Nephron (organoid): ENCODE results near the gene MED29.
A peak's percentile ranks its signal among the peaks of the same experiment; 100 is the strongest.

ENCODE experiments used
- H3K27ac Mint-ChIP-seq, 3 experiments: 2 replicates each; pipeline ENCODE4 v1.8.0; 2020; ENCODE audit warnings: mixed read lengths in 3 of 3, mild to moderate bottlenecking in 2 of 3, moderate library complexity in 1 of 3
- H3K27me3 Mint-ChIP-seq: 2 replicates; pipeline ENCODE4 v1.8.0; 2021; ENCODE audit warnings: low read depth, mild to moderate bottlenecking, moderate library complexity, mixed read lengths
- H3K36me3 Mint-ChIP-seq: 2 replicates; pipeline ENCODE4 v1.8.0; 2020; ENCODE audit warnings: low read depth, mixed read lengths
- H3K4me1 Mint-ChIP-seq: 2 replicates; pipeline ENCODE4 v1.8.0; 2020; ENCODE audit warnings: mixed read lengths
- H3K4me3 Mint-ChIP-seq, 3 experiments: 2 replicates each; pipeline ENCODE4 v1.8.0; 2020; ENCODE audit warnings: mild to moderate bottlenecking in 3 of 3, mixed read lengths in 3 of 3, moderate library complexity in 2 of 3
- H3K9me3 Mint-ChIP-seq: 2 replicates; pipeline ENCODE4 v1.8.0; 2020; ENCODE audit warnings: mixed read lengths
- CTCF ChIP-seq, 3 experiments: fragments of 200-600 bp; sonication (generic); IDR thresholded peaks; one replicate each; pipeline ENCODE4 v1.5.0; 2021; ENCODE audit warnings: antibody characterized with exemption in 3 of 3; ENCODE audit not compliant: unreplicated experiment in 3 of 3

MED29 gene

GRCh38 chr19:39397360-39398296 lies 6.5 kb downstream of the MED29 start:
- H3K4me1 Mint-ChIP-seq: peaks cover 17% of the 10 kb centered on the region
- TF ChIP-seq CTCF (IDR thresholded peaks at IDR 0.05; ENCODE audit: unreplicated experiment in 3 of 3): peak; percentile 87 to 91 (median 90)
- H3K27ac Mint-ChIP-seq: peak overlapping the region; percentile 6 to 83 (median 77)
- H3K4me3 Mint-ChIP-seq: peak overlapping the region; percentile 5 to 24 (median 7)
- H3K9me3 Mint-ChIP-seq: no peaks in the 10 kb centered on the region
- no peaks in the 10 kb centered on the region for H3K27me3 Mint-ChIP-seq
- H3K36me3 Mint-ChIP-seq: peaks cover 26% of the 10 kb centered on the region

- H3K27me3 Mint-ChIP-seq: no peaks in the 10 kb centered on the region
- H3K36me3 Mint-ChIP-seq: peaks cover 25% of the 10 kb centered on the region
- H3K27ac Mint-ChIP-seq: peak overlapping the region; percentile 6 to 83 (median 77)
- TF ChIP-seq CTCF (IDR thresholded peaks at IDR 0.05; ENCODE audit: unreplicated experiment in 3 of 3): no peak
- H3K9me3 Mint-ChIP-seq: no peaks in the 10 kb centered on the region
- H3K4me3 Mint-ChIP-seq: no peak overlapping the region
- H3K4me1 Mint-ChIP-seq: peaks cover 17% of the 10 kb centered on the region
Observed at GRCh38 chr19:39398297-39398864, 7.2 kb downstream of the MED29 start.

GRCh38 chr19:39399668-39400050 lies 8.5 kb downstream of the MED29 start:
- Mint-ChIP-seq H3K4me3 (peak overlapping the region in 2 of 3 experiments; percentile 10 to 52), H3K27ac (peak overlapping the region; percentile 20 to 97 (median 26)), H3K4me1 (peaks cover 22% of the 10 kb centered on the region), H3K36me3 (peaks cover 18% of the 10 kb centered on the region), H3K9me3 (no peaks in the 10 kb centered on the region), H3K27me3 (no peaks in the 10 kb centered on the region)
- TF ChIP-seq CTCF (IDR thresholded peaks at IDR 0.05; ENCODE audit: unreplicated experiment in 3 of 3): no peak

GRCh38 chr19:39400061-39400460 lies 8.9 kb downstream of the MED29 start:
- H3K9me3 Mint-ChIP-seq: no peaks in the 10 kb centered on the region
- TF ChIP-seq CTCF (IDR thresholded peaks at IDR 0.05; ENCODE audit: unreplicated experiment in 3 of 3): no peak

GRCh38 chr19:39401070-39401548 lies 9.9 kb downstream of the MED29 start:
- H3K27me3 Mint-ChIP-seq: no peaks in the 10 kb centered on the region
- peak overlapping the region; percentile 89 to 91 (median 90) for H3K4me3 Mint-ChIP-seq
- H3K36me3 Mint-ChIP-seq: peaks cover 8% of the 10 kb centered on the region
- TF ChIP-seq CTCF (IDR thresholded peaks at IDR 0.05; ENCODE audit: unreplicated experiment in 3 of 3): no peak
- no peaks in the 10 kb centered on the region for H3K9me3 Mint-ChIP-seq
- peaks cover 24% of the 10 kb centered on the region for H3K4me1 Mint-ChIP-seq
- peak overlapping the region; percentile 97 to 98 (median 98) for H3K27ac Mint-ChIP-seq

More at GRCh38 chr19:39400061-39400460, 8.9 kb downstream of the MED29 start:
- H3K4me3 Mint-ChIP-seq: peak overlapping the region in 2 of 3 experiments; percentile 10 to 52
- no peaks in the 10 kb centered on the region for H3K27me3 Mint-ChIP-seq
- H3K27ac Mint-ChIP-seq: peak overlapping the region; percentile 20 to 97 (median 26)
- H3K36me3 Mint-ChIP-seq: peaks cover 16% of the 10 kb centered on the region
- H3K4me1 Mint-ChIP-seq: peaks cover 22% of the 10 kb centered on the region
